ENCODE results near the gene CLK1. TPM values are rescaled to one million over a fixed set of nuclear protein-coding genes. Genes with fewer than 3 reads are reported as not detected.

Gene CLK1
- total and polyA plus RNA-seq, 9 of the 15 experiments (the other 6 are each of a cell fraction or from before 2014, with no cell fraction given): 29.3 to 99.2 (median 47.0) TPM

DNA sequence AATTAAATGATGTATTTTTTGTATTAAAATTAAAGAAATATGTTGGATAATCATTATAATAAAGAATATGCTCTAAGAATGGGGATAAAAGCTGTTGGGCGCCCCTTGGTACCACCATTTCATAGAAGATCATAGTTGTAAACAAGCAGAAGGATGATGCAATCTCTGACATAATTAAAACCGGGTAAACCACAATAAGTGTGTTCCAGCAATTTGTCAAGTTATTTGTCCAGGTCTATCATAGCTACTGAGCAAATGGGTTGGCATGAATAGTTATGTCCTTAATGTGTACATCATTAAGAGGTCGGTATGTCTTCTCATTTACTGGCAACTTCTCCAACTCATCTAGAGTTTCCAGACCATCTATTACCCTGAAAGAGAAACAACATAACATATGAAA, 6.7 kb upstream of the CLK1 start (continued):
- TF ChIP-seq ADNP (tag; IDR thresholded peaks at IDR 0.05): no peak
- no peak for TF ChIP-seq SRF (CRISPR knock-in tag; IDR thresholded peaks at IDR 0.05)
- TF ChIP-seq CEBPG (CRISPR knock-in tag; IDR thresholded peaks at IDR 0.05): peak; percentile 76
- peak; percentile 91 to 95 for TF ChIP-seq CEBPG (tag; conservative IDR thresholded peaks at IDR 0.05 in 1 of 2, IDR thresholded peaks at IDR 0.05 in 1 of 2)
- no peak for TF ChIP-seq ETV5 (CRISPR knock-in tag; IDR thresholded peaks at IDR 0.05; ENCODE audit: low read depth)
- TF ChIP-seq, protein P1, sequence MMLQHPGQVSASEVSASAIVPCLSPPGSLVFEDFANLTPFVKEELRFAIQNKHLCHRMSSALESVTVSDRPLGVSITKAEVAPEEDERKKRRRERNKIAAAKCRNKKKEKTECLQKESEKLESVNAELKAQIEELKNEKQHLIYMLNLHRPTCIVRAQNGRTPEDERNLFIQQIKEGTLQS (IDR thresholded peaks at IDR 0.05): peak; percentile 91
- TF ChIP-seq, protein P1 (CRISPR knock-in tag; conservative IDR thresholded peaks at IDR 0.05): no peak
- TF ChIP-seq SMAD4 (CRISPR knock-in tag; conservative IDR thresholded peaks at IDR 0.05): peak; percentile 31; the same call in 1 of the 2 replicates

DNA sequence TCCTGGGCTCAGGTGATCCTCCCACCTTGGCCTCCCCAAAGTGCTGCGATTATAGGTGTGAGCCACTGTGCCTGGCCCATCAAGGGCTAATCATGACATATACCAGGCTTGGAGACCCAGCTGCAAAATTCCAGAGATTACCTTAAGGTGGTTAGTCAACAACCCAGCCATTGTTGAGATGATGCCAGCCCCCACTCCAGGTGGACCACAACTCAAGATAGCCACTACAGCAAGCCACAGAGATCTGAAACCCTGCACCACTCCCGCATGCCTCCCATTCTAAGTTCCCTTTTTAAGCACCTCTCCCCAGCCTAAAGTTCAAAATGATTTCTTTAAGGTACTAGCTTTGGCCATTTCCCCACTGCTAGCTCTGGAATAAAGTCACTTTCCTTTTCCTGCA, 4.6 kb upstream of the CLK1 start:
- H3K9me3 ChIP-seq (replicated peaks; ENCODE audit: control insufficient read depth, insufficient read depth, low read depth, low read length): no peaks in the 10 kb centered on the region
- ATAC-seq: no peak
- no peak overlapping the region for H2AFZ ChIP-seq (ENCODE audit: low read depth, low read length)
- CTCF ChIA-PET (ENCODE audit: low intra/inter-chr PET ratio): no interaction called here
- peaks cover 9 to 13% of the 10 kb centered on the region in 2 experiments; a peak in 3 of 5 replicates for H3K4me1 ChIP-seq (replicated peaks in 1 of 2; ENCODE audit: control insufficient read depth in 2 of 2, insufficient read depth in 2 of 2, low read length in 2 of 2)
- no peaks in the 10 kb centered on the region for H4K20me1 ChIP-seq (replicated peaks; ENCODE audit: control insufficient read depth, insufficient read depth, low read length)
- no peak overlapping the region for H3K4me2 ChIP-seq (ENCODE audit: insufficient read depth, low read length)
- BruUV-seq (replicated peaks): no TSS peak
- H3K27ac ChIP-seq (ENCODE audit: extremely low read depth, low read depth, low read length): peak overlapping the region; percentile 61; the same call in 2 of the 3 replicates
- intact Hi-C loops (cut with micrococcal nuclease): no loop called here
- in situ Hi-C loops (cut with MboI): no loop called here
- TF ChIP-seq ZFP36 (IDR thresholded peaks at IDR 0.05; ENCODE audit: low read depth, low read length, partially characterized antibody): no peak
- TF ChIP-seq NCOA6 (IDR thresholded peaks at IDR 0.05): no peak
- TF ChIP-seq TEAD4 (IDR thresholded peaks at IDR 0.05; ENCODE audit: low read length): 0 out of 2 replicates have a peak, but pooled peaks have one; percentile 3
- no peak for TF ChIP-seq TEAD4 (CRISPR knock-in tag; IDR thresholded peaks at IDR 0.05; ENCODE audit: borderline replicate concordance)
- TF ChIP-seq MEF2A (IDR thresholded peaks at IDR 0.05; ENCODE audit: control insufficient read depth, low read depth, low read length): no peak
- TF ChIP-seq, protein P2, sequence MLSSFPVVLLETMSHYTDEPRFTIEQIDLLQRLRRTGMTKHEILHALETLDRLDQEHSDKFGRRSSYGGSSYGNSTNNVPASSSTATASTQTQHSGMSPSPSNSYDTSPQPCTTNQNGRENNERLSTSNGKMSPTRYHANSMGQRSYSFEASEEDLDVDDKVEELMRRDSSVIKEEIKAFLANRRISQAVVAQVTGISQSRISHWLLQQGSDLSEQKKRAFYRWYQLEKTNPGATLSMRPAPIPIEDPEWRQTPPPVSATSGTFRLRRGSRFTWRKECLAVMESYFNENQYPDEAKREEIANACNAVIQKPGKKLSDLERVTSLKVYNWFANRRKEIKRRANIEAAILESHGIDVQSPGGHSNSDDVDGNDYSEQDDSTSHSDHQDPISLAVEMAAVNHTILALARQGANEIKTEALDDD (IDR thresholded peaks at IDR 0.05): peak; percentile 11; the same call in 1 of the 2 replicates
- no peak for TF ChIP-seq TFAM (CRISPR knock-in tag; conservative IDR thresholded peaks at IDR 0.05)
- peak; percentile 41; the same call in 1 of the 2 replicates for TF ChIP-seq GABPA (tag; conservative IDR thresholded peaks at IDR 0.05; ENCODE audit: low read depth)
- peak overlapping the region in 1 of 2 experiments; percentile 20; a peak in 1 of 4 replicates for H3K9ac ChIP-seq (ENCODE audit: insufficient read depth in 1 of 2, low read depth in 2 of 2, low read length in 2 of 2)
- H3K4me3 ChIP-seq: no peak overlapping the region
- no peak for DNase-seq (ENCODE audit: extremely low read depth in 1 of 4, low spot score in 3 of 4)
- POLR2A ChIA-PET: interaction anchor here (1.2 to 1.7 kb wide), 2 partner anchors 10 to 20 kb away, joined by 4 to 5 read pairs; partner anchors contain the start of genes NIF3L1 and PPIL3
- H3K36me3 ChIP-seq (ENCODE audit: control insufficient read depth, insufficient read depth, low read length): peaks cover 15% of the 10 kb centered on the region; the same call in 2 of the 3 replicates
- peaks cover 5% of the 10 kb centered on the region for H3K79me2 ChIP-seq (ENCODE audit: control insufficient read depth, insufficient read depth, low read length)
- H3K9me1 ChIP-seq (ENCODE audit: control insufficient read depth, insufficient read depth, low read length): no peaks in the 10 kb centered on the region
- no peaks in the 10 kb centered on the region for H3K27me3 ChIP-seq (ENCODE audit: control insufficient read depth in 2 of 2, insufficient read depth in 2 of 2, low read length in 2 of 2)
- peak; percentile 6 for FAIRE-seq
- 57% methylated on average over 2 of the region's 2 CpGs for WGBS (ENCODE audit: insufficient coverage, low coverage, missing lambda C conversion rate)

Measured in K562 (cell line).